Ishikawa (cell line): Measurements from ENCODE around the gene LRRC1.

Source experiments
- CEBPB ChIP-seq: IDR thresholded peaks from 2 replicates; pipeline ENCODE4 v1.6.1; 2012
- CREB1 ChIP-seq: IDR thresholded peaks from 2 replicates; pipeline ENCODE4 v1.6.1; 2012; ENCODE audit warnings: low read depth
- EGR1 ChIP-seq: IDR thresholded peaks from 2 replicates; pipeline ENCODE4 v1.6.1; 2012
- NFIC ChIP-seq: IDR thresholded peaks from 2 replicates; pipeline ENCODE4 v1.6.1; 2012
- RAD21 ChIP-seq: IDR thresholded peaks from 2 replicates; pipeline ENCODE4 v1.6.1; 2012; ENCODE audit warnings: low read depth
- TAF1 ChIP-seq: IDR thresholded peaks from 2 replicates; pipeline ENCODE4 v1.6.1; 2012; ENCODE audit warnings: low read depth, mild to moderate bottlenecking
- TCF12 ChIP-seq: IDR thresholded peaks from 2 replicates; pipeline ENCODE4 v1.6.1; 2012; ENCODE audit warnings: low read depth
- TEAD4 ChIP-seq: IDR thresholded peaks from 2 replicates; pipeline ENCODE4 v1.6.1; 2012
- YY1 ChIP-seq: IDR thresholded peaks from 2 replicates; pipeline ENCODE4 v1.6.1; 2012; ENCODE audit warnings: low read depth
- ZBTB7A ChIP-seq: IDR thresholded peaks from 2 replicates; pipeline ENCODE4 v1.6.1; 2012; ENCODE audit warnings: low read depth
- TF ChIP-seq, protein P1 (sequence below): IDR thresholded peaks from 2 replicates; pipeline ENCODE4 v1.6.1; 2012; ENCODE audit warnings: low read depth, mild to moderate bottlenecking
- TF ChIP-seq, protein P2 (sequence below): IDR thresholded peaks from 2 replicates; pipeline ENCODE4 v1.6.1; 2012

DNA sequence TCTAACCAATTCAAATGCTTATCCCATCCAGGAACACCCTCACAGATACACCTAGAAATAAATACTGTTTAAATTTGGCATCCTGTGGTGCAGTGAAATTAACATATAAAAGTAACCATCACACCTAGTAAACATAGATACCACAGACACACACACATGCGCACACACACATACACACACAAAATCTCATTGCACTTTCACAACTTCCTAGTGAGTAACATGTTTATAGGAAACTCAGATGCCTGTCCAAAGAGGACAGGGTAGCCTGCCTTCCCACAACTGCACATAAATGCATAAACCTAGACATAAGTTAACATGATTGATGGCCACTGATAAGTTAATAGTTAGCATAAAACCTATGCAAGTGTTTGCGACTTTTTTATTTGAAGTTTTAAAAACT is 56.8 kb downstream of the LRRC1 start:
- TF ChIP-seq NFIC (no peak), YY1 (no peak), TAF1 (no peak), TCF12 (no peak), CEBPB (no peak), TEAD4 (no peak), RAD21 (no peak), ZBTB7A (no peak), EGR1 (no peak), CREB1 (no peak)
- TF ChIP-seq, protein P1, sequence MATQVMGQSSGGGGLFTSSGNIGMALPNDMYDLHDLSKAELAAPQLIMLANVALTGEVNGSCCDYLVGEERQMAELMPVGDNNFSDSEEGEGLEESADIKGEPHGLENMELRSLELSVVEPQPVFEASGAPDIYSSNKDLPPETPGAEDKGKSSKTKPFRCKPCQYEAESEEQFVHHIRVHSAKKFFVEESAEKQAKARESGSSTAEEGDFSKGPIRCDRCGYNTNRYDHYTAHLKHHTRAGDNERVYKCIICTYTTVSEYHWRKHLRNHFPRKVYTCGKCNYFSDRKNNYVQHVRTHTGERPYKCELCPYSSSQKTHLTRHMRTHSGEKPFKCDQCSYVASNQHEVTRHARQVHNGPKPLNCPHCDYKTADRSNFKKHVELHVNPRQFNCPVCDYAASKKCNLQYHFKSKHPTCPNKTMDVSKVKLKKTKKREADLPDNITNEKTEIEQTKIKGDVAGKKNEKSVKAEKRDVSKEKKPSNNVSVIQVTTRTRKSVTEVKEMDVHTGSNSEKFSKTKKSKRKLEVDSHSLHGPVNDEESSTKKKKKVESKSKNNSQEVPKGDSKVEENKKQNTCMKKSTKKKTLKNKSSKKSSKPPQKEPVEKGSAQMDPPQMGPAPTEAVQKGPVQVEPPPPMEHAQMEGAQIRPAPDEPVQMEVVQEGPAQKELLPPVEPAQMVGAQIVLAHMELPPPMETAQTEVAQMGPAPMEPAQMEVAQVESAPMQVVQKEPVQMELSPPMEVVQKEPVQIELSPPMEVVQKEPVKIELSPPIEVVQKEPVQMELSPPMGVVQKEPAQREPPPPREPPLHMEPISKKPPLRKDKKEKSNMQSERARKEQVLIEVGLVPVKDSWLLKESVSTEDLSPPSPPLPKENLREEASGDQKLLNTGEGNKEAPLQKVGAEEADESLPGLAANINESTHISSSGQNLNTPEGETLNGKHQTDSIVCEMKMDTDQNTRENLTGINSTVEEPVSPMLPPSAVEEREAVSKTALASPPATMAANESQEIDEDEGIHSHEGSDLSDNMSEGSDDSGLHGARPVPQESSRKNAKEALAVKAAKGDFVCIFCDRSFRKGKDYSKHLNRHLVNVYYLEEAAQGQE: no peak
- TF ChIP-seq, protein P2, sequence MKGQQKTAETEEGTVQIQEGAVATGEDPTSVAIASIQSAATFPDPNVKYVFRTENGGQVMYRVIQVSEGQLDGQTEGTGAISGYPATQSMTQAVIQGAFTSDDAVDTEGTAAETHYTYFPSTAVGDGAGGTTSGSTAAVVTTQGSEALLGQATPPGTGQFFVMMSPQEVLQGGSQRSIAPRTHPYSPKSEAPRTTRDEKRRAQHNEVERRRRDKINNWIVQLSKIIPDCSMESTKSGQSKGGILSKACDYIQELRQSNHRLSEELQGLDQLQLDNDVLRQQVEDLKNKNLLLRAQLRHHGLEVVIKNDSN: no peak
